Right lobe of liver (tissue), 4 donors: ENCODE results near the gene KIAA2012.

ENCODE experiments used
- CTCF ChIP-seq, 4 donors: fragments of 200-600 bp in 3 of 4; fragments of 450-650 bp in 1 of 4; IDR thresholded peaks; one replicate each; pipeline versions ENCODE4 v1.5.1 to v1.8.0; 2016 to 2022; ENCODE audit warnings: antibody characterized with exemption in 4 of 4, mild to moderate bottlenecking in 2 of 4
- POLR2A ChIP-seq: fragments of 450-650 bp; IDR thresholded peaks from one replicate; pipeline ENCODE4 v1.6.1; 2017; ENCODE audit warnings: antibody characterized with exemption, mild to moderate bottlenecking
- donor health status: DM: no; HTN: no; CAD: no.
- donor health status: DM: no; HTN: no; CAD: no.
- donor health status: DM: no; HTN: yes; CAD: no.

- TF ChIP-seq CTCF (IDR thresholded peaks at IDR 0.05) (no peak), POLR2A (no peak)
Observed at GRCh38 chr2:202208526-202208925, 135.5 kb downstream of the KIAA2012 start.
